ENCODE data around the gene NDUFAF5. TPM values are rescaled to one million over a fixed set of nuclear protein-coding genes. Genes with fewer than 3 reads are reported as not detected.

The NDUFAF5 gene
- total RNA-seq, 6 donors from 2014 or later: 12.0 to 53.4 (median 17.7) TPM

GRCh38 chr20:13765299-13765698, 19.5 kb upstream of the NDUFAF5 start:
- H3K27ac ChIP-seq: no peak overlapping the region
- H3K4me1 ChIP-seq: no peaks in the 10 kb centered on the region
- no peaks in the 10 kb centered on the region for H3K27me3 ChIP-seq
- ATAC-seq (ENCODE audit: low FRiP score in 2 of 2) (no peak), DNase-seq (no peak)
- peaks cover 16 to 78% (median 35%) of the 10 kb centered on the region in 4 donors for H3K36me3 ChIP-seq
- peaks cover 0 to 4% (median 0%) of the 10 kb centered on the region in 4 donors for H3K9me3 ChIP-seq
- no peak for TF ChIP-seq EP300 (IDR thresholded peaks at IDR 0.05)
- TF ChIP-seq POLR2A (IDR thresholded peaks at IDR 0.05): no peak
- TF ChIP-seq POLR2AphosphoS5 (IDR thresholded peaks at IDR 0.05): no peak
- TF ChIP-seq CTCF (IDR thresholded peaks at IDR 0.05): no peak
- no peak overlapping the region for H3K4me3 ChIP-seq

GRCh38 chr20:13765868-13766416, 18.9 kb upstream of the NDUFAF5 start:
- Histone ChIP-seq H3K27ac (no peak overlapping the region), H3K4me1 (no peaks in the 10 kb centered on the region), H3K36me3 (peaks cover 16 to 84% (median 39%) of the 10 kb centered on the region in 4 donors), H3K4me3 (no peak overlapping the region), H3K9me3 (peaks cover 0 to 4% (median 0%) of the 10 kb centered on the region in 4 donors), H3K27me3 (no peaks in the 10 kb centered on the region)
- ATAC-seq (ENCODE audit: low FRiP score in 2 of 2): no peak
- DNase-seq: no peak
- 93 to 97% methylated on average over 1 of the region's 1 CpG for WGBS, 2 donors
- no peak for TF ChIP-seq CTCF (IDR thresholded peaks at IDR 0.05)
- no peak for TF ChIP-seq POLR2A (IDR thresholded peaks at IDR 0.05)
- TF ChIP-seq POLR2AphosphoS5 (IDR thresholded peaks at IDR 0.05): no peak
- TF ChIP-seq EP300 (IDR thresholded peaks at IDR 0.05): no peak

GRCh38 chr20:13770141-13770540, 14.7 kb upstream of the NDUFAF5 start:
- WGBS, 2 donors: 85 to 91% methylated on average over 5 of the region's 5 CpGs
- TF ChIP-seq EP300 (IDR thresholded peaks at IDR 0.05) (no peak), CTCF (IDR thresholded peaks at IDR 0.05) (no peak), POLR2AphosphoS5 (IDR thresholded peaks at IDR 0.05) (no peak)
- Histone ChIP-seq H3K36me3 (peaks cover 16 to 87% (median 34%) of the 10 kb centered on the region in 4 donors), H3K27me3 (no peaks in the 10 kb centered on the region), H3K4me3 (no peak overlapping the region), H3K9me3 (peaks cover 0 to 4% (median 0%) of the 10 kb centered on the region in 4 donors), H3K27ac (no peak overlapping the region), H3K4me1 (no peaks in the 10 kb centered on the region)
- DNase-seq (no peak), ATAC-seq (ENCODE audit: low FRiP score in 2 of 2) (no peak)

- no peak for TF ChIP-seq POLR2AphosphoS5 (IDR thresholded peaks at IDR 0.05)
- peak in 3 of 6 experiments; percentile 14 to 21 (median 18) for TF ChIP-seq CTCF (IDR thresholded peaks at IDR 0.05)
- ATAC-seq (ENCODE audit: low FRiP score in 2 of 2) (no peak), DNase-seq (no peak)
- Histone ChIP-seq H3K27ac (no peak overlapping the region), H3K4me3 (no peak overlapping the region), H3K27me3 (no peaks in the 10 kb centered on the region), H3K36me3 (peaks cover 10 to 89% (median 29%) of the 10 kb centered on the region in 4 donors), H3K9me3 (no peaks in the 10 kb centered on the region), H3K4me1 (no peaks in the 10 kb centered on the region)
- WGBS, 2 donors: 54 to 59% methylated on average over 4 of the region's 4 CpGs
These were observed 12.9 kb upstream of the NDUFAF5 start for GRCh38 chr20:13771853-13772453.

- 59 to 79% methylated on average over 4 of the region's 4 CpGs for WGBS, 2 donors
- Histone ChIP-seq H3K4me3 (no peak overlapping the region), H3K27ac (no peak overlapping the region), H3K36me3 (peaks cover 10 to 89% (median 28%) of the 10 kb centered on the region in 4 donors), H3K4me1 (no peaks in the 10 kb centered on the region), H3K9me3 (no peaks in the 10 kb centered on the region), H3K27me3 (no peaks in the 10 kb centered on the region)
- no peak for ATAC-seq (ENCODE audit: low FRiP score in 2 of 2)
- DNase-seq: no peak
- TF ChIP-seq CTCF (IDR thresholded peaks at IDR 0.05) (no peak), POLR2AphosphoS5 (IDR thresholded peaks at IDR 0.05) (no peak), EP300 (IDR thresholded peaks at IDR 0.05) (no peak), POLR2A (IDR thresholded peaks at IDR 0.05) (no peak)
These were observed 12.3 kb upstream of the NDUFAF5 start for GRCh38 chr20:13772529-13772928.

Data from upper lobe of left lung (tissue), 6 donors.